Smooth muscle cell (in vitro differentiated cells): ENCODE results near the gene PTH1R. TPM values are rescaled to one million over a fixed set of nuclear protein-coding genes. Genes with fewer than 3 reads are reported as not detected.

Experiments used
- DNase-seq: peaks from one replicate; lab custom pipeline; 2025; ENCODE audit not compliant: unreplicated experiment; lab: John Stamatoyannopoulos, UW
- H2AFZ ChIP-seq: fragments of 200-600 bp; sonication (generic); 2 replicates; pipeline ENCODE4 v1.6.0; 2016; ENCODE audit warnings: antibody characterized with exemption, low read depth, mild to moderate bottlenecking
- H3F3A ChIP-seq: fragments of 200-600 bp; sonication (generic); 2 replicates; pipeline ENCODE4 v1.6.0; 2017; ENCODE audit warnings: antibody characterized with exemption, low read depth
- H3K27ac ChIP-seq: fragments of 200-600 bp; sonication (generic); 2 replicates; pipeline ENCODE4 v1.5.1; 2016; ENCODE audit warnings: low read depth, mild to moderate bottlenecking
- H3K27me3 ChIP-seq: fragments of 200-600 bp; sonication (generic); 2 replicates; pipeline ENCODE4 v1.6.1; 2016; ENCODE audit warnings: low read depth, mild to moderate bottlenecking
- H3K36me3 ChIP-seq: fragments of 200-600 bp; sonication (generic); 2 replicates; pipeline ENCODE4 v1.5.1; 2016; ENCODE audit warnings: low read depth
- H3K4me1 ChIP-seq: fragments of 200-600 bp; sonication (generic); 2 replicates; pipeline ENCODE4 v1.5.1; 2016; ENCODE audit warnings: low read depth
- H3K4me2 ChIP-seq: fragments of 200-600 bp; sonication (generic); 2 replicates; pipeline ENCODE4 v1.6.0; 2016; ENCODE audit warnings: mild to moderate bottlenecking
- H3K4me3 ChIP-seq: fragments of 200-600 bp; sonication (generic); 2 replicates; pipeline ENCODE4 v1.5.1; 2016; ENCODE audit warnings: mild to moderate bottlenecking
- H3K79me2 ChIP-seq: fragments of 200-600 bp; sonication (generic); 2 replicates; pipeline ENCODE4 v1.6.0; 2016; ENCODE audit warnings: low read depth, mild to moderate bottlenecking
- H3K9ac ChIP-seq: fragments of 200-600 bp; sonication (generic); 2 replicates; pipeline ENCODE4 v1.6.0; 2016; ENCODE audit warnings: low read depth
- H3K9me3 ChIP-seq: fragments of 200-600 bp; sonication (generic); replicated peaks from 2 replicates; pipeline ENCODE4 v1.5.1; 2016; ENCODE audit warnings: low read depth
- H4K20me1 ChIP-seq: fragments of 200-600 bp; sonication (generic); 2 replicates; pipeline ENCODE4 v1.6.0; 2016; ENCODE audit warnings: low read depth
- WGBS: methylation state at CpG from one replicate; pipeline ENCODE4 v1.1.7; 2016; ENCODE audit warnings: low lambda C conversion rate; 5-methylcytosine and 5-hydroxymethylcytosine counted together
- polyA plus RNA-seq: library from polyadenylated mRNA; unstranded; fragments of >200 nt; fragmentation: Nextera tagmentation; extraction: Ambion mirVana; gene quantifications from 2 replicates; pipeline ENCODE4 v1.2.1, GENCODE V29; 2016
- total RNA-seq: library from RNA; depleted of rRNA; stranded (reverse); fragments of >200 nt; gene quantifications from 2 replicates; pipeline ENCODE4 v1.2.3, GENCODE V29; 2014
- TF ChIP-seq, protein P1 (sequence below): fragments of 200-600 bp; sonication (generic); IDR thresholded peaks from 2 replicates; pipeline ENCODE4 v1.5.1; 2017; ENCODE audit warnings: borderline replicate concordance, mild to moderate bottlenecking, antibody characterized with exemption; ENCODE audit not compliant: insufficient read depth, poor library complexity, severe bottlenecking

The PTH1R gene
- total and polyA plus RNA-seq, 2 experiments from 2014 or later, result 17.7 to 50.6 TPM

GRCh38 chr3:46906471-46907058, 29.0 kb downstream of the PTH1R start:
- no peaks in the 10 kb centered on the region for H4K20me1 ChIP-seq
- no peak overlapping the region for H2AFZ ChIP-seq
- no peak for DNase-seq

GRCh38 chr3:46907271-46907670, 29.8 kb downstream of the PTH1R start:
- Histone ChIP-seq H3K79me2 (no peaks in the 10 kb centered on the region), H3K36me3 (no peaks in the 10 kb centered on the region), H3K4me1 (no peaks in the 10 kb centered on the region), H3K9ac (no peak overlapping the region), H3K27me3 (no peaks in the 10 kb centered on the region), H3K27ac (no peak overlapping the region), H4K20me1 (no peaks in the 10 kb centered on the region), H2AFZ (no peak overlapping the region), H3K4me2 (no peak overlapping the region), H3F3A (no peaks in the 10 kb centered on the region), H3K4me3 (no peak overlapping the region), H3K9me3 (no peaks in the 10 kb centered on the region)
- no peak for DNase-seq
- TF ChIP-seq, protein P1, sequence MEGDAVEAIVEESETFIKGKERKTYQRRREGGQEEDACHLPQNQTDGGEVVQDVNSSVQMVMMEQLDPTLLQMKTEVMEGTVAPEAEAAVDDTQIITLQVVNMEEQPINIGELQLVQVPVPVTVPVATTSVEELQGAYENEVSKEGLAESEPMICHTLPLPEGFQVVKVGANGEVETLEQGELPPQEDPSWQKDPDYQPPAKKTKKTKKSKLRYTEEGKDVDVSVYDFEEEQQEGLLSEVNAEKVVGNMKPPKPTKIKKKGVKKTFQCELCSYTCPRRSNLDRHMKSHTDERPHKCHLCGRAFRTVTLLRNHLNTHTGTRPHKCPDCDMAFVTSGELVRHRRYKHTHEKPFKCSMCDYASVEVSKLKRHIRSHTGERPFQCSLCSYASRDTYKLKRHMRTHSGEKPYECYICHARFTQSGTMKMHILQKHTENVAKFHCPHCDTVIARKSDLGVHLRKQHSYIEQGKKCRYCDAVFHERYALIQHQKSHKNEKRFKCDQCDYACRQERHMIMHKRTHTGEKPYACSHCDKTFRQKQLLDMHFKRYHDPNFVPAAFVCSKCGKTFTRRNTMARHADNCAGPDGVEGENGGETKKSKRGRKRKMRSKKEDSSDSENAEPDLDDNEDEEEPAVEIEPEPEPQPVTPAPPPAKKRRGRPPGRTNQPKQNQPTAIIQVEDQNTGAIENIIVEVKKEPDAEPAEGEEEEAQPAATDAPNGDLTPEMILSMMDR, result no peak
- WGBS, result 88% methylated on average over 12 of the region's 12 CpGs

More at GRCh38 chr3:46906471-46907058, 29.0 kb downstream of the PTH1R start:
- Histone ChIP-seq H3F3A (no peaks in the 10 kb centered on the region), H3K79me2 (no peaks in the 10 kb centered on the region), H3K9me3 (no peaks in the 10 kb centered on the region), H3K36me3 (no peaks in the 10 kb centered on the region), H3K4me2 (no peak overlapping the region), H3K27me3 (no peaks in the 10 kb centered on the region), H3K4me1 (no peaks in the 10 kb centered on the region), H3K4me3 (no peak overlapping the region), H3K27ac (no peak overlapping the region), H3K9ac (no peak overlapping the region)
- 95% methylated on average over 4 of the region's 4 CpGs for WGBS
- TF ChIP-seq, protein P1, result no peak

DNA sequence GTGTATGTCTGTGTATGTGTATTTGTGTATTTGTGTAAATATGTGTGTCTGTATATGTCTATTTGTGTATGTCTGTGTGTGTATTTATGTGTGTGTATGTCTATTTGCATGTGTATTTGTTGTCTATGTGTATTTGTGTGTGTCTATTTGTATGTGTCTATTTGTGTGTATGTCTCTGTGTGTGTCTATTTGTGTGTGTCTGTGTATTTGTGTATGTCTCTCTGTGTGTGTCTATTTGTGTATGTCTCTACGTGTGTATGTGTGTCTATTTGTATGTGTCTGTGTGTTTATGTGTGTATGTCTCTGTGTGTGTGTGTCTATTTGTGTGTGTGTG, 30.4 kb downstream of the PTH1R start:
- no peak overlapping the region for H3K9ac ChIP-seq

More for the DNA sequence above, 30.4 kb downstream of the PTH1R start:
- Histone ChIP-seq H3K36me3 (no peaks in the 10 kb centered on the region), H2AFZ (no peak overlapping the region), H3K4me1 (no peaks in the 10 kb centered on the region), H3K9me3 (no peaks in the 10 kb centered on the region), H3F3A (no peaks in the 10 kb centered on the region), H3K27ac (no peak overlapping the region), H3K79me2 (no peaks in the 10 kb centered on the region), H3K27me3 (no peaks in the 10 kb centered on the region), H3K4me2 (no peak overlapping the region), H4K20me1 (no peaks in the 10 kb centered on the region), H3K4me3 (no peak overlapping the region)
- TF ChIP-seq, protein P1, result no peak
- 82% methylated on average over 1 of the region's 1 CpG for WGBS
- DNase-seq, result no peak
